HepG2 (cell line): ENCODE data around the gene CCDC157. TPM values are rescaled to one million over a fixed set of nuclear protein-coding genes. Genes with fewer than 3 reads are reported as not detected.
A peak's percentile ranks its signal among the peaks of the same experiment; 100 is the strongest.

Source experiments
- HES4 ChIP-seq: sonication (generic); formaldehyde crosslinking; IDR thresholded peaks from 2 replicates; pipeline ENCODE4 v1.9.0; 2021; ENCODE audit warnings: mild to moderate bottlenecking, missing genetic modification reagents, borderline replicate concordance
- HNRNPL ChIP-seq: fragments of 200-400 bp; formaldehyde crosslinking; IDR thresholded peaks from 2 replicates; pipeline ENCODE4 v1.6.1; 2017; ENCODE audit warnings: mild to moderate bottlenecking, low read depth, low read length
- IRX3 ChIP-seq: sonication (generic); formaldehyde crosslinking; IDR thresholded peaks from 2 replicates; pipeline ENCODE4 v1.8.1; 2023; ENCODE audit warnings: mild to moderate bottlenecking, low read depth, missing genetic modification reagents, borderline replicate concordance
- JUN ChIP-seq: sonication (generic); formaldehyde crosslinking; IDR thresholded peaks from 2 replicates; pipeline ENCODE4 v1.4.0; 2020; ENCODE audit warnings: mild to moderate bottlenecking, missing genetic modification reagents
- KDM2A ChIP-seq: sonication (generic); formaldehyde crosslinking; IDR thresholded peaks from 2 replicates; pipeline ENCODE4 v1.4.0; 2020; ENCODE audit warnings: low read depth, missing genetic modification reagents, borderline replicate concordance
- NFKB2 ChIP-seq: sonication (generic); formaldehyde crosslinking; IDR thresholded peaks from 2 replicates; pipeline ENCODE4 v1.4.0; 2020; ENCODE audit warnings: missing genetic modification reagents, borderline replicate concordance
- NFYC ChIP-seq: IDR thresholded peaks from 2 replicates; pipeline ENCODE4 v1.6.1; 2016; ENCODE audit warnings: missing genetic modification reagents, missing compliant biosample characterization
- PITX1 ChIP-seq: sonication (generic); formaldehyde crosslinking; IDR thresholded peaks from 2 replicates; pipeline ENCODE4 v1.5.1; 2020; ENCODE audit warnings: mild to moderate bottlenecking, missing genetic modification reagents
- POGZ ChIP-seq: sonication (generic); formaldehyde crosslinking; IDR thresholded peaks from 2 replicates; pipeline ENCODE4 v1.4.0; 2020; ENCODE audit warnings: mild to moderate bottlenecking, missing genetic modification reagents
- SMAD3 ChIP-seq: sonication (generic); formaldehyde crosslinking; IDR thresholded peaks from 2 replicates; pipeline ENCODE4 v1.4.0; 2020; ENCODE audit warnings: missing genetic modification reagents
- TBX3 ChIP-seq: fragments of 450-650 bp; IDR thresholded peaks from 2 replicates; pipeline ENCODE4 v1.6.1; 2017; ENCODE audit warnings: antibody characterized with exemption, mild to moderate bottlenecking, inconsistent platforms, borderline replicate concordance
- TFDP2 ChIP-seq: sonication (generic); formaldehyde crosslinking; IDR thresholded peaks from 2 replicates; pipeline ENCODE4 v1.4.0; 2020; ENCODE audit warnings: missing genetic modification reagents
- U2AF2 ChIP-seq: fragments of 200-400 bp; formaldehyde crosslinking; IDR thresholded peaks from 2 replicates; pipeline ENCODE4 v1.6.1; 2017; ENCODE audit warnings: low read depth, mild to moderate bottlenecking, low read length
- ZBTB7A ChIP-seq: sonication (generic); formaldehyde crosslinking; IDR thresholded peaks from 2 replicates; pipeline ENCODE4 v1.8.0; 2022; ENCODE audit warnings: mild to moderate bottlenecking, missing genetic modification reagents
- ZBTB7B ChIP-seq: sonication (generic); formaldehyde crosslinking; IDR thresholded peaks from 2 replicates; pipeline ENCODE4 v1.4.0; 2020; ENCODE audit warnings: missing genetic modification reagents
- ZC3H4 ChIP-seq: sonication (generic); formaldehyde crosslinking; IDR thresholded peaks from 2 replicates; pipeline ENCODE4 v1.4.0; 2020; ENCODE audit warnings: missing genetic modification reagents, borderline replicate concordance
- ZFP36 ChIP-seq: fragments of 150-350 bp; IDR thresholded peaks from 2 replicates; pipeline ENCODE4 v1.6.1; 2018; ENCODE audit warnings: borderline replicate concordance, low read length, low read depth; ENCODE audit not compliant: partially characterized antibody
- ZNF138 ChIP-seq: sonication (generic); formaldehyde crosslinking; IDR thresholded peaks from 2 replicates; pipeline ENCODE4 v1.5.0; 2020; ENCODE audit warnings: mild to moderate bottlenecking, low read depth, missing genetic modification reagents
- ZNF263 ChIP-seq: sonication (generic); formaldehyde crosslinking; IDR thresholded peaks from 2 replicates; pipeline ENCODE4 v1.4.0; 2020; ENCODE audit warnings: missing genetic modification reagents
- ZNF274 ChIP-seq: sonication (generic); formaldehyde crosslinking; IDR thresholded peaks from 2 replicates; pipeline ENCODE4 v1.5.1; 2020; ENCODE audit warnings: mild to moderate bottlenecking, missing genetic modification reagents
- ZNF362 ChIP-seq: sonication (generic); formaldehyde crosslinking; IDR thresholded peaks from 2 replicates; pipeline ENCODE4 v1.4.0; 2020; ENCODE audit warnings: missing genetic modification reagents, mild to moderate bottlenecking, borderline replicate concordance
- ZNF382 ChIP-seq: sonication (generic); formaldehyde crosslinking; IDR thresholded peaks from 2 replicates; pipeline ENCODE4 v1.5.0; 2020; ENCODE audit warnings: missing genetic modification reagents, mild to moderate bottlenecking, borderline replicate concordance
- ZNF784 ChIP-seq: sonication (generic); formaldehyde crosslinking; IDR thresholded peaks from 2 replicates; pipeline ENCODE4 v1.5.1; 2020; ENCODE audit warnings: missing genetic modification reagents, mild to moderate bottlenecking, borderline replicate concordance
- polyA plus RNA-seq, 8 experiments: library from polyadenylated mRNA; depleted of rRNA in 3 of 8; stranded (reverse) in 7 of 8; unstranded in 1 of 8; fragments of >200 nt; fragmentation: Illumina TruSeq in 4 of 8; extraction: Trizol in 4 of 8; gene quantifications; 2 replicates each; pipeline versions ENCODE4 v1.2.1 to v1.2.3, GENCODE V29; 2011 to 2016; ENCODE audit warnings: low read depth in 4 of 8, missing spikeins in 1 of 8, mixed read lengths in 1 of 8; ENCODE audit not compliant: insufficient read depth in 1 of 8
- total RNA-seq, 5 experiments: library from RNA; depleted of rRNA; stranded (reverse); fragments of >200 nt; fragmentation: Illumina TruSeq; extraction: Trizol; gene quantifications; 2 replicates each; pipeline ENCODE4 v1.2.3, GENCODE V29; 2016; ENCODE audit warnings: low read depth in 1 of 5
- TF ChIP-seq, protein P1 (sequence below): sonication (generic); formaldehyde crosslinking; IDR thresholded peaks from 2 replicates; pipeline ENCODE4 v1.4.0; 2020; ENCODE audit warnings: missing genetic modification reagents
- TF ChIP-seq, protein P2 (sequence below): sonication (generic); formaldehyde crosslinking; IDR thresholded peaks from 2 replicates; pipeline ENCODE4 v1.8.0; 2022; ENCODE audit warnings: missing genetic modification reagents, mild to moderate bottlenecking, borderline replicate concordance

Gene CCDC157
- total and polyA plus RNA-seq, 2 of the 13 experiments (the other 11 are each of a cell fraction or from before 2014, with no cell fraction given): 1.4 to 1.6 TPM

DNA sequence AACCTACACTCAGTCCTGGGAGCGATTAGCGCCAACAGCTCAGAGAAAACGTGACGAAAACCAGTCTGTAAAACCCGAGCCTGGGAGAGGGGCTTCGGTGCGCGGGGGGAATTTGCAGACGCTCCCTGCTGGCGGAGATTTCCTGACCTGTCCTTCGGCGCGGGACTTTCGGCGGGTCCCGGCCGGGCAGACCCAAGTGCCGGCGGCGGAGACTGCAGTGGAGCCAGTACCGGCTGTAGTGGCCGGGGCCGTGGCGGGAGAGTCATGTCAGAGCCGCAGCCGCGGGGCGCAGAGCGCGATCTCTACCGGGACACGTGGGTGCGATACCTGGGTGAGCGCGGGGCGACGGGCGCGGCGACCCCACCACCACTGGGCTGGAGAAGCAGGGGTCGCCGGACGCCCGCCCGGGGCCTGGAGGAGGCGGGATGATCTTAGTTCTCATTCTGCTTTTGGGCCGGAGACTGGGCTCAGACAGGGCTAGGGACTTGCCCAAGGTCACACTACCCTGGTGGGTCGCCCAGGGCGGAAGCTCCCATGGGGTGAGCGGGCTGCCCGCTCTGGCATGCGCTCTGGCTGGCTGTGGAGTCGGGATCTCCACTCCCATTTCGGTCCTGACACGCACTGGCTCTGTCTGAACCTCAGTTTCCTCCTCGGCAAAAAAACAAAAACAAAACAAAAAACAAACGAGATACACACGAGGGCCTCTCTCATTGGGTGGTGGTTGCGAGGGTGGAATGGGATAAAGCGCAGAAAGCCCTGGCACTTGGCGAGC, 69.0 kb downstream of the CCDC157 start, which contains the start of gene MTFP1 (continued):
- TF ChIP-seq, protein P1, sequence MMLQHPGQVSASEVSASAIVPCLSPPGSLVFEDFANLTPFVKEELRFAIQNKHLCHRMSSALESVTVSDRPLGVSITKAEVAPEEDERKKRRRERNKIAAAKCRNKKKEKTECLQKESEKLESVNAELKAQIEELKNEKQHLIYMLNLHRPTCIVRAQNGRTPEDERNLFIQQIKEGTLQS (CRISPR knock-in tag): peak; percentile 39; the same call in 1 of the 2 replicates
- TF ChIP-seq IRX3 (CRISPR knock-in tag): no peak
- TF ChIP-seq NFYC (CRISPR knock-in tag): peak; percentile 38; the same call in 1 of the 2 replicates
- peak; percentile 36; the same call in 1 of the 2 replicates for TF ChIP-seq SMAD3 (CRISPR knock-in tag)
- TF ChIP-seq, protein P2, sequence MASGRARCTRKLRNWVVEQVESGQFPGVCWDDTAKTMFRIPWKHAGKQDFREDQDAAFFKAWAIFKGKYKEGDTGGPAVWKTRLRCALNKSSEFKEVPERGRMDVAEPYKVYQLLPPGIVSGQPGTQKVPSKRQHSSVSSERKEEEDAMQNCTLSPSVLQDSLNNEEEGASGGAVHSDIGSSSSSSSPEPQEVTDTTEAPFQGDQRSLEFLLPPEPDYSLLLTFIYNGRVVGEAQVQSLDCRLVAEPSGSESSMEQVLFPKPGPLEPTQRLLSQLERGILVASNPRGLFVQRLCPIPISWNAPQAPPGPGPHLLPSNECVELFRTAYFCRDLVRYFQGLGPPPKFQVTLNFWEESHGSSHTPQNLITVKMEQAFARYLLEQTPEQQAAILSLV: 0 out of 2 replicates have a peak, but pooled peaks have one; percentile 15
- TF ChIP-seq ZNF382 (CRISPR knock-in tag): no peak
- TF ChIP-seq ZFP36: no peak
- TF ChIP-seq ZNF362 (CRISPR knock-in tag): no peak
- peak; percentile 56; the same call in 1 of the 2 replicates for TF ChIP-seq ZBTB7A
- peak; percentile 75; the same call in 1 of the 2 replicates for TF ChIP-seq NFKB2
- TF ChIP-seq U2AF2: no peak
- 0 out of 2 replicates have a peak, but pooled peaks have one; percentile 23 for TF ChIP-seq HNRNPL
- peak; percentile 57; the same call in 1 of the 2 replicates for TF ChIP-seq HES4
- peak; percentile 87 for TF ChIP-seq TFDP2 (CRISPR knock-in tag)
- TF ChIP-seq POGZ (CRISPR knock-in tag): no peak
- 0 out of 2 replicates have a peak, but pooled peaks have one; percentile 51 for TF ChIP-seq ZNF138 (CRISPR knock-in tag)
- TF ChIP-seq TBX3: no peak
- no peak for TF ChIP-seq ZNF263 (CRISPR knock-in tag)
- TF ChIP-seq JUN: no peak
- TF ChIP-seq ZNF784 (CRISPR knock-in tag): no peak
- TF ChIP-seq ZBTB7B (CRISPR knock-in tag): peak; percentile 78; the same call in 1 of the 2 replicates
- peak; percentile 84; the same call in 1 of the 2 replicates for TF ChIP-seq ZNF274 (CRISPR knock-in tag)
- TF ChIP-seq PITX1 (CRISPR knock-in tag): no peak
- TF ChIP-seq ZC3H4 (CRISPR knock-in tag): no peak
- peak; percentile 92 for TF ChIP-seq KDM2A (CRISPR knock-in tag)
